ENCODE data around the gene INTS7. TPM values are rescaled to one million over a fixed set of nuclear protein-coding genes. Genes with fewer than 3 reads are reported as not detected.

Gene INTS7
- total RNA-seq, 4 donors from 2014 or later: 8.5 to 26.2 (median 11.4) TPM

GRCh38 chr1:211908951-211909350, 126.4 kb downstream of the INTS7 start:
- DNase-seq: no peak
- H3K27ac ChIP-seq: no peak overlapping the region
- intact Hi-C loops (cut with DNase I; ENCODE audit: low total_unique reads): no loop called here
- H3K36me3 ChIP-seq: no peaks in the 10 kb centered on the region
- no peaks in the 10 kb centered on the region for H3K9me3 ChIP-seq
- no peaks in the 10 kb centered on the region for H3K4me1 ChIP-seq
- TF ChIP-seq CTCF (IDR thresholded peaks at IDR 0.05) (no peak), POLR2A (IDR thresholded peaks at IDR 0.05) (no peak)
- no peak overlapping the region for H3K4me3 ChIP-seq
- no peaks in the 10 kb centered on the region for H3K27me3 ChIP-seq

GRCh38 chr1:211908453-211908852, 126.9 kb downstream of the INTS7 start:
- intact Hi-C loops (cut with DNase I; ENCODE audit: low total_unique reads): no loop called here
- no peak for TF ChIP-seq CTCF (IDR thresholded peaks at IDR 0.05)
- TF ChIP-seq POLR2A (IDR thresholded peaks at IDR 0.05): no peak
- Histone ChIP-seq H3K36me3 (no peaks in the 10 kb centered on the region), H3K27me3 (no peaks in the 10 kb centered on the region), H3K4me3 (no peak overlapping the region), H3K4me1 (no peaks in the 10 kb centered on the region), H3K27ac (no peak overlapping the region), H3K9me3 (no peaks in the 10 kb centered on the region)
- no peak for DNase-seq

GRCh38 chr1:211903490-211904245, 131.7 kb downstream of the INTS7 start:
- TF ChIP-seq POLR2A (IDR thresholded peaks at IDR 0.05): no peak
- no peak for TF ChIP-seq CTCF (IDR thresholded peaks at IDR 0.05)
- no peak overlapping the region for H3K27ac ChIP-seq
- H3K4me1 ChIP-seq: no peaks in the 10 kb centered on the region
- H3K27me3 ChIP-seq: no peaks in the 10 kb centered on the region
- H3K4me3 ChIP-seq: no peak overlapping the region
- H3K36me3 ChIP-seq: no peaks in the 10 kb centered on the region
- intact Hi-C loops (cut with DNase I; ENCODE audit: low total_unique reads): no loop called here
- H3K9me3 ChIP-seq: no peaks in the 10 kb centered on the region
- no peak for DNase-seq

GRCh38 chr1:211902624-211903291, 132.6 kb downstream of the INTS7 start:
- intact Hi-C loops (cut with DNase I; ENCODE audit: low total_unique reads): no loop called here
- Histone ChIP-seq H3K36me3 (no peaks in the 10 kb centered on the region), H3K27me3 (no peaks in the 10 kb centered on the region)

More at GRCh38 chr1:211902624-211903291, 132.6 kb downstream of the INTS7 start:
- no peak for DNase-seq
- no peak overlapping the region for H3K27ac ChIP-seq
- no peaks in the 10 kb centered on the region for H3K9me3 ChIP-seq
- TF ChIP-seq POLR2A (IDR thresholded peaks at IDR 0.05) (no peak), CTCF (IDR thresholded peaks at IDR 0.05) (no peak)
- no peaks in the 10 kb centered on the region for H3K4me1 ChIP-seq
- no peak overlapping the region for H3K4me3 ChIP-seq
